GM21515 (cell line): Measurements from ENCODE around the gene DCAF12L1.

ENCODE experiments used
- ATAC-seq: cut with Tn5 transposase; IDR thresholded peaks from one replicate; pipeline ENCODE4 v1.9.1; 2021; ENCODE audit not compliant: unreplicated experiment

DCAF12L1 gene

GRCh38 chrX:126552313-126553022 is at the start of gene DCAF12L1:
TSS of gene DCAF12L1 (minus strand) at chrX:126552814. CDS start at chrX:126552608, 206 bp downstream.
- ATAC-seq: no peak

GRCh38 chrX:126580877-126581276 is 28.3 kb upstream of the DCAF12L1 start:
- ATAC-seq: no peak

- ATAC-seq: no peak
Observed at GRCh38 chrX:126575911-126576310, 23.3 kb upstream of the DCAF12L1 start.

GRCh38 chrX:126557151-126557550 is 4.5 kb upstream of the DCAF12L1 start:
- no peak for ATAC-seq

GRCh38 chrX:126551725-126552312 is 795 bp downstream of the DCAF12L1 start:
- ATAC-seq: no peak

- ATAC-seq: no peak
Observed at GRCh38 chrX:126551306-126551705, 1.3 kb downstream of the DCAF12L1 start.

GRCh38 chrX:126550816-126551215 is 1.8 kb downstream of the DCAF12L1 start:
- no peak for ATAC-seq

GRCh38 chrX:126509923-126510322 is 42.7 kb downstream of the DCAF12L1 start:
- no peak for ATAC-seq
